ENCODE data around the gene LHPP.

- TF ChIP-seq EZH2 (IDR thresholded peaks at IDR 0.05; ENCODE audit: insufficient read depth, poor library complexity, severe bottlenecking): no peak
- TF ChIP-seq EZH2phosphoT487 (IDR thresholded peaks at IDR 0.05; ENCODE audit: insufficient read depth, low read depth): no peak
Observed at GRCh38 chr10:124563320-124564040, 101.9 kb downstream of the LHPP start.

Data from GM23248 (cell line).